Effector CD8-positive, alpha-beta T cell (primary cell): ENCODE data around the gene SLC27A5.
A peak's percentile ranks its signal among the peaks of the same experiment; 100 is the strongest.
"Not testable (repeated sequence)": the region's sequence is repeated elsewhere in the genome, so short reads cannot be mapped to it uniquely, and the experiment has no call there.

Source experiments
- DNase-seq: peaks from one replicate; lab custom pipeline; 2025; lab: John Stamatoyannopoulos, UW

SLC27A5 gene

DNA sequence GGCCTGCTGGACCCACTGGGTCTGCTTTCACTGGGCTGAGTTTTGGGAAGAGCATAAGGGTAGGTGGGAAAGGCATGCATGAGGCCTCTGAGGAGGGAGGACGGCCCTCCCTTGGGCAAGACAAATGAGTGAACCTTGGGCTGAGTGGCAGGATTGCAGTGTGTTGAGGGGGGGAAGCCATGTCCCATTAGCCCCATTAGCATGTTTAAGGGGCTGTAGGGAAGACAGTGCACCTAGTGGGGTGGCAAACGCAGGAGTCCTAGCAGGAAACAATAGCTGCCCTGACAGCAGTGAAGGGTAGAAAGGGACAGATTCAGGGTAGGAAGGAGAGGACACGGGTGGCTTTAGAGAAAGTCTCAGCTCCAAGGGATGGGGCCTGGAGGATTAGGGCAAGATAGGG lies 10.9 kb upstream of the SLC27A5 start:
- no peak for DNase-seq

- no peak for DNase-seq
Measured at GRCh38 chr19:58521651-58522050, 9.9 kb upstream of the SLC27A5 start.

GRCh38 chr19:58520257-58520599 lies 8.4 kb upstream of the SLC27A5 start:
- no peak for DNase-seq

DNA sequence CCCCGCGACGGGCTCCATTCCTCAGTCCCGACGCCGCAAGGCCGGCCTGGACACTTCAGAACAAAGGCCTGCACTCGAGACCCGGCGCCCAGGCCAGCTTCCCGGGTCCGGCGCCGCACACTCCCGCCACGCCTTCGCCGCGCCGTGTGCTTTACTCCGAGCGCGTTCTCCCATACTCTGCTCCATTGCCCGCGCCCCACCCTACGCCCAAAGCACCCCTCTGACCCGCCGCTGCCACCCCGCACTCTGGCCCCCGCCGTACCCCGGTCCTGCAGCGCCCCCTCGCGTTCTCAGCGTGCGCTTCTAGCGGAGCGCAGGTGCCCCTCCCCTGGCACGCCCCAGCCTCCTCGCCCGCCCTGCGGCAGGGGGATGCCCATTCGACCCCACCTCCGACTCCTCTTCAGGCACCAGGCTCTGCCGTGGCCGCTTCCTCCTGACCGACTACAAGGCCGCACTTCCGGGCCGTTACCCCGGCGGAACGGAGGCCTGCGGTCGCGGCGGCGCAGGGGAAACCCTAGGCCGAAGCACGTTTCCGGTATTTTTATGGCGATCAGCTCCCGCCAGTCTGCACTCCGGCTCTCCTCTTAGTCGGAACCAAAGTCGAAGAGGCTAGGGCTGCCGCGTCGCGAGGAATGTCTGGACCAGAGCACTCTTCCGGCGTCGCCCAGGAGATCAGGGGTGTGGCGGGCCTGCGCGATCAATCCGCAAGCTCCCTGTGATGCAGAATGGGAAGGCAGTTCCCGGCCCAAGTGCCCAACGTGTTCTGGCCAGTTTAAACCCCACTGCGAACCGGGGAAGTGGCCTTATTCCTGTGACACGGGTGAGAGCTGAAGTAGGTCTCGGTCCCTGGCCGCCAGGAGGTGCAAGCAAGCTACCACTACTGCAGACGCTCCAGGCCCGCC lies 7.8 kb upstream of the SLC27A5 start, which contains the start of gene ZBTB45:
Gene ZBTB45 (minus strand): TSS at position 456 of the 902 bp plus-strand sequence. CDS start 2,137 bp downstream, outside the sequence.
- DNase-seq, result peak; percentile 79

DNA sequence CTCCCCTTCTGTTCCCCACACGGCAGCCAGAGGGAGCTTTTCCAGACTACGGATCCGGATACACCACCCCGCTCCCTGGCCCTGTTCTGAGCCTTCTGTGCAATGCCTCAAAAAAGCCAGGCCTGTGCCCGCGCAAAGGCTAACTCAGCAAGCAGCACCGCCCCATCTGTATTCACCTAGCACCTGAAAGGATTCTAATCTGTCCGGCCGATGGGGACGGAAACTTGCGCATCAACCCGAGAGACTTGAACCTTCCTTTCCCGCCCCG lies 7.2 kb upstream of the SLC27A5 start:
- peak; percentile 29 for DNase-seq

DNA sequence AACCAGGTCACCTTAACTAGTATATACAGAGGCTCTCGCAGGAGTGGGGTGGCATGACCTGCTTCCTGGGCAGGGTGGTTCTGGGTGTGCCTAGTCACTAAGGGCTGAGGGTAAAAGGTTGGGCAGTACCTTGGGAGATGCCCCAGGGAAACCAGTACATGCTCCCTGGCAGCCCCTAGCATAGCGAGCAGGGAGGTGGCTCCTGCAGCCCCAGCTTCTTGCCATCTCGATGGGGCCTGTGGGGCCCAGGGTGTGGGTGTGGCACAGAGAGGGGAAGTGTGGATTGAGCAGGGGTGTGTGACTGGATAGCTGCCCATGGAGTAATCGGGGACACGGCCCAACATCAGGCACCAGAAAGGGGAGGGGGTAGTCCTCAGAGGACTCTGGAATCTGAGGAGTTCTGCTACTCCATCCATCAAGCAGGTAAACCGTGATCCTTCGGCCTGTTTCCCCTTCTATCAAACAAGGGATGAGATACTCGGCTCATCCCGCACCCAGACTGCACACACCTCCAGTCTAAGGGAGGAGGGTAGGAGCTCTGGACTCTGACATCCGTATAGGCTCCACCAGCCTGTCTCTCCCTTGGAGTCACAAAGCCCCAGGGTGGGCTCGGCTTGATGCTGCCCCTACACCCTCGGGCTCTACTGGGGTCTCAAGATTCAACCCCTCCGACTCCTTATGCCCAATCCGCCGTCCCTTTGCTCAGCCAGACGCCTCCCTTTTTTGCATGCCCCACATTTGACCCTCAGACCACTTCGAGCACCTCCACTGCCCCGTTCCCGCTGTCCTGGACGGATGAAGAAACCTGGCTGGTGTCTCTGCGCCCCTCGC lies 6.7 kb upstream of the SLC27A5 start:
- no peak for DNase-seq

DNA sequence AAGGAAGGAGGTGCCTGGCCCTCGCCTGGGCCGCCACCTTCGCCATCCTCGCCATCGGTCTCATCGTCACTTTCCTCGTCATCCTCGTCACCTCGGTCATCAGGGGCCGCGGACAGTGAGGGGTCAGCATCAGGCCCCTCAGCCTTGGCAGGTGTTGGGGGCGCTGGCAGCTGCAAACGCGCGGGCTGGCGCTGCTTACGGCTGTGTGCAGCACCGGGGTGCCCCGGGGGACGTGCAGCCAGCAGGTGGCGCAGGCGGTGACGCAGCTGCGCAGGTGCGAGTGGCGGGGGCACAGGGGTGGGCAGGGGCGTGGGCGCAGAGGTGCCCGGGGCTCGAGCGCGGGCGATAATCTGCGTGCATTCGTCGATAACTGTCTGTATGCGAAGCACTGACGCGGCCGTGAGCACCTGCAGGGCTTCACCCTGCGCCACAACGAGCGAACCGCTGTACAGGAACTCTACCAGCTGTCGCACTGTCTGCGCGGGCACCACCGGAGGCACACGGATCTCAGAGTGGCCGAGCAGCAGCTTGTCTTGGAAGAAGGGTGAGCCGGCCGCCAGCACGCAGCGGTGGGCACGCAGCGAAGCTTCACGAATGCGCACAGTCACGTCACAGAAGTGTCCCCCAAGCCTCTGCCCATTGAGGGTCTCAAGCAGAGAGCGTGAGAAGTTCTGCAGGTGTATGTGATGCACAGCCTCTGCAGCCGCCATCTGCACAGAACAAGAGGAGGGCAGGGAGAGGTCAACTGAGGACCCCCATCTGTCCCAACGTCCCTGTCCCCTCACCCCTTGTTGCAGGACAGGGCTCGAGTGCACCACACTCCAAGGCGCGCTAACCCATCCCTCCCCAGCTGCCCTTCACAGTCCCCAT lies 5.4 kb upstream of the SLC27A5 start:
- no peak for DNase-seq

DNA sequence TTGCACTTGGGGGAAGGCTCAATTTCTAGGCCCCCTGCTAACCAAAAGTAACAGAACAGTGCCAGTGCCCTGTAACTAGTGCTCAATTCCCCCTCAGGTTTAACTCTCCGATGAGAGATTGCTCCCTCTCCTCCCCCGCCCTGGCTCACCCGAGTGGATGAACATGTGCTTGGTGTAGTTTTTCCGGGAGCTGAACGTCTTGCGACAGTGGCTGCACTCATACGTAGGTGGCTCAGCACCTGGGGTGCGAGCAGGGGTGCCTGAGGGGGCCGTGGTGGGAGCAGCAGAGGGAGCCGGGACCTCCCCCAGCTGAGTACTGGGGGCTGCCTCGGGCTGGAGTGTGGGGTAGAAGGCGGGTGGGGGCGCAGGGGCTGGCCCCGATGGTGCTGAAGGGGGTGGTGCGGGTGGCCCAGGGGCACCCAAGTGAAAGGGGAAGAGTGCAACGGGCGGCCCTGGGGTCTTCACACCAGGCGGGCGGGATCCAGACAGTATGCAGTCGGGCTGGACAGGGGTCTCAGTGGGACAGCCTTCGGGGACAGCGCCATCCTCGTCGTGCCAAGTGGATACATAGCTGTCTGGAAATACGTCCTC lies 4.5 kb upstream of the SLC27A5 start:
- no peak for DNase-seq

DNA sequence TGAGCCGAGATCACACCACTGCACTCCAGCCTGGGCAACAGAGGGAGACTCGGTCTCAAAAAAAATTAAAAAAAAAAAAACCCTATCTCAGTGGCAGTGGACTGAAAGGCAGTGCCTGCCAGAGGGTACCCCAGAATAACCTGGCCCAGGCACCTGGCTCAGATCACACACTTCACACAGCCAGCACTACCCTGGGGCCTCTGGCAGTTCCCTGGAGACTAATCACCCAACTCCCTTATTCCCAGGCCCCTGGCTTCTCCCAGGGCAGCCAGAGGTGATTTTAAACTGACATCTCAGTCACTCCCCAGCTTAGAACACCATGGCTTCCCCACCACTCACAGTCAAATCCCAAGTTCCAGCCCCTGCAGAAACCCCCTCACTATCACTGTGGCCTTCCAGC lies 3.5 kb upstream of the SLC27A5 start:
- no peak for DNase-seq

DNA sequence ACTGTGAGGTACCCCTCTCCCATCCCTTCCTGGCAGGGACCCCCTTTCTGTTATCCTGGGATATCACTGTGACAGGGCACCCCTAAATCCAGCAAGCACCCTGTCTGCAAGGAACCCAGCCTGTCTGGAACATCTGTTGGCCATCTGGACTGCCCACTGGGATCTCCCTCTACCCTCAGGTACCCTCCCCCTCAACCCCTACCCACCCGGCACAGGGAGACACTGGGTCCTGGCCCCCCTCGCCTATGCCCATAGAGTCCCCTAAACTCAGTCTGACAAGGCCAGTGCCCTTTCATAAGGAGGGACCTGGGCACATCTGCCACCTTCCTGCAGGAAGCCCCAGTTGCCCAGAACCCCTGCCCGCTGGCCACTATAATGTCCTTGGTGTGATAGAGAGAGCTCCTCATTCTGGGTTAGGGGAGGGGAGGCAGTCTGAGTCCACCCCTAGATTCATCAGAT lies 2.8 kb upstream of the SLC27A5 start:
- no peak for DNase-seq

DNA sequence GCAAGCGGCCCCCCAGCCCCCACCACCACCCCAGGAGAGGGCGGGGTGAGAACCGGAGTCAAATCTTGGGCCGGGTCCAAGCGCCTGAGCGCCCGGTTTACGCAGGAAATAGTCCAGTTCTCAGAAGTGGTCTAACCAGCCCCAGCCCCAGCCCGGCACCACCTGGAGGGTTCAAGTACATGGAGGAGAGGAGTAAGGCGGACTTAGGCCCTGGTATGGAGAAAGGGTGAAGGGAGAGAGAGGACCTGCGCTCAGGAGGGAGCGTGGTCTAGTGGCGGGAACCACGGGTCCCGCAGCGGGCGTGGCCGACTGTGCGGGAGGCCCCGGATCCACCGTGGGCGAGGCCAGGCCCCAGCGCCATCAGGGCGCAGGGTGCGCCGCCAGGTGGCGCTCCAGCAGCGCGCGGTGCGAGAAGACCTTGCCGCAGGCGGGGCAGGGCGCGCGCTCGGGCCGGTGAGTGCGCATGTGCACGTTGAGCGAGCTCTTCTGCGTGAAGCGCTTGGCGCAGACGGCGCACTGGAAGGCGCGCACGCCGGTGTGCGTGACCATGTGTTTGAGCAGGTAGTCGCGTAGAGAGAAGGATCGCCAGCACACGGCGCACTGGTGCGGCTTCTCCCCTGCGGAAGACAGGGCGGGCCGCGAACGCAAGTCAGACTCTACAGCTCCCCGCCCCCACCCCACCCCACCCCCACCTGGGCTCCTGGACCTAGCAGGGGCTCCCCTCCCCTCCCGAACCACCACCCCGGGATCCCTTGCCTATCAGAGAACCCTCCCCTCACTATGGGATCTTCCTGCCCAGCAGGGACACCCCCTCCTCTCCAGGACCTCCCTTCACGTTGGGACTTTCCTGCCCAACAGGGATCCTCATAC lies 2.1 kb upstream of the SLC27A5 start:
- peak; percentile 88 for DNase-seq

DNA sequence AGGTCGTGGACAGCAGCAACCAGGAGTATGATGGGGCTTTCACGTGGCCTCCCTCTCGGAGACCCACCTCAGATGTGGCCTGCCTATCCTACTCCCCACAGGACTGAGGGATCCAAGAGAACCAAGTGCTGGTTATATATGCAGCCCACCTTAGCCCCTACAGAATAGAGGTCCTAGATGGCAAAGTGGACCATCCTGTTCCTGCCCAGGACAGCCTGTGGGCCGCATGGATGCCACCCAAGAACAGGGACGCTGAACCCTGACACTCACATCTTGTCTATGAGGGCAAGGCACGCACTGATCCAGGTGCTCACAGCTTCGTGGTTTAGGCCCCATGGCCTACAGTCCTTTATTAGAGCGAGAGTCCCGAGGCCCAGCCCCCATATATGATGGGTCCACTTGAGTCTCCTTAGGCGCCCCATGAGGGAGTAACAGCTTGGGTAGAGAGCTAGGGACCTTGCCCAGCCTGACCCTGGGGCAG lies 1.5 kb upstream of the SLC27A5 start:
- no peak for DNase-seq

DNA sequence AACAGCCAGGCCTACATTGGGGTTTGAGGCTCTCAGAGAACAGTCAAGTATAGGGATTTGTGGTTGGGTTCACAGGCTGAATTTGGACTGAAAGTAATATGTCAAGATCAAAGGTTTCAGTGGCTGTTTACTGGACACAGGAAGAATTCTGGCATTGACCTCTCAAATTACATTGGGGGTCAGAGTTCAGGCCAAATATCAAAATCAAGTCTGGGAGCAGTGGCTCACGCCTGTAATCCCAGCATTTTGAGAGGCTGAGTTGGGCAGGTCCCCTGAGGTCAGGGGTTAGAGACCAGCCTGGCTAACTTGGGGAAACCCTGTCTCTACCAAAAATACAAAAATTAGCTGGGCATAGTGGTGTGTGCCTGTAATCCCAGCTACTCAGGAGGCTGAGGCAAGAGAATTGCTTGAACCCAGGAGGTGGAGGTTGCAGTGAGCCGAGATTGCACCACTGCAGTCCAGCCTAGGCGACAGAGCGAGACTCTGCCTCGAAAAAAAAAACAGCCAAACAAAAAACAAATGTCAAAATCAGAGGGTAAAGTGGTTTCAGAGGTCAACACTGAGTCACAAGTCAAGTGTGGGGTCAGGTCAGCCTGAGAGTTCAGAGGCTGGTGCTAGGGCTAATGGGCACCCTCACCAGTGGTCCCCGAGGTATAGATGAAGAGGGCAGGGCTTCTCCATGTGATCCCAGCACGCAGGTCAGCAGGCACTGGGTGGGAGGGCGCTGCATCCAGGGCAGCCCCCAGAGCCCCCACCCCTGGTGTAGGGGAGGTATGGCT lies 1.5 kb downstream of the SLC27A5 start:
- DNase-seq, result no peak

- DNase-seq, result no peak
Measured at GRCh38 chr19:58509731-58510083, 2.1 kb downstream of the SLC27A5 start.

DNA sequence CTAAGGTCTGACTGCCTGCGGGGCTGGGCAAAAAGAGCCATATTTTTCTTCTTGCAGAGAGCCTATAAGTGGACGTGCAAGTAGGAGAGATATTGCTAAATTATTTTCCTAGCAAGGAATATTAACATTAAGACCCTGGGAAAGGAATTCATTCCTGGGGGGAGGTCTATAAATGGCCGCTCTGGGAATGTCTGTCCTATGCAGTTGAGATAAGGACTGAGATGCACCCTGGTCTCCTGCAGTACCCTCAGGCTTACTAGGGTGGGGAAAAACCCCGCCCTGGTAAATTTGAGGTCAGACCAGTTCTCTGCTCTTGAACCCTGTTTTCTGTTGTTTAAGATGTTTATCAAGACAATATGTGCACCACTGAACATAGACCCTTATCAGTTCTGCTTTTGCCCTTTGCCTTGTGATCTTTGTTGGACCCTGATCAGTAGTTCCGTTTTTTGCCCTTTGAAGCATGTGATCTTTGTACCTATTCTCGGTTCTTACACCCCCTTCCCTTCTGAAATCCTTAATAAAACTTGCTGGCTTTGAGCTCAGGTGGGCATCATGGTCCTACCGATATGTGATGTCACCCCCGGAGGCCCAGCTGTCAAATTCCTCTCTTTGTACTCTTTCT lies 4.1 kb downstream of the SLC27A5 start:
- not testable (repeated sequence) for DNase-seq

DNA sequence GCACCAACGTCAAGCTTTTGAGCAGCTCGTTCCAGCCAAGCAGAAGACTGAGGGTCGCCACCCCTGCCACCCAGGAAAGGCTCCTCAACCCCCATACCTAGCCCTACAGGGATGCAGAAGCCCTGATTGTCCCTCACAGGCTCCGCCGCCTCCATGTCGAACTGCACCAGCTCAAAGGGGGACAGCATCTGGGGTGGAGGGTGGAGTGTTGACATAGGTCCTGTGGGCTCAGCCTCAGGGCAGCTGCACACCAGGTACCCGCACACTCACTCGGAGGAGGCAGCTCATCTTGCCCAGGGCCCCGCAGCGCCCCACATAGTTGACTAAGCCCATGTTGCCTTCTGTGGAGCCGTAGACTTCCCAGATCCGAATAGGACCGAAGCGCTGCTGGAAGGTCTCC lies 11.6 kb downstream of the SLC27A5 start:
- DNase-seq, result no peak

GRCh38 chr19:58499021-58499927 lies 12.5 kb downstream of the SLC27A5 start:
- DNase-seq, result peak; percentile 97

GRCh38 chr19:58498316-58499020 lies 13.3 kb downstream of the SLC27A5 start:
- no peak for DNase-seq
